Right hindlimb (tissue), 1 donor: ENCODE data around the gene SLC16A4.
A peak's percentile ranks its signal among the peaks of the same experiment; 100 is the strongest.
"Not testable (repeated sequence)": the region's sequence is repeated elsewhere in the genome, so short reads cannot be mapped to it uniquely, and the experiment has no call there.

Experiments
- DNase-seq: peaks from one replicate; pipeline ENCODE4 v3.0.0-alpha.2; 2018

The SLC16A4 gene

GRCh38 chr1:110390692-110391245 is at the start of gene SLC16A4:
TSS of gene SLC16A4 (minus strand) at chr1:110391026. CDS start at chr1:110389323, 1,703 bp downstream.
- DNase-seq, result peak; percentile 54

- not testable (repeated sequence) for DNase-seq
Measured at GRCh38 chr1:110439873-110440272, 49.0 kb upstream of the SLC16A4 start.

GRCh38 chr1:110438893-110439292 is 48.1 kb upstream of the SLC16A4 start:
- no peak for DNase-seq

GRCh38 chr1:110437645-110438299 is 46.9 kb upstream of the SLC16A4 start:
- not testable (repeated sequence) for DNase-seq

GRCh38 chr1:110436635-110437034 is 45.8 kb upstream of the SLC16A4 start:
- no peak for DNase-seq

GRCh38 chr1:110434946-110435345 is 44.1 kb upstream of the SLC16A4 start:
- DNase-seq, result no peak

- DNase-seq, result no peak
Measured at GRCh38 chr1:110433803-110434202, 43.0 kb upstream of the SLC16A4 start.

GRCh38 chr1:110433213-110433612 is 42.4 kb upstream of the SLC16A4 start:
- DNase-seq, result no peak

GRCh38 chr1:110430901-110431300 is 40.1 kb upstream of the SLC16A4 start:
- DNase-seq, result no peak

- no peak for DNase-seq
Measured at GRCh38 chr1:110430366-110430765, 39.5 kb upstream of the SLC16A4 start.

GRCh38 chr1:110428946-110429345 is 38.1 kb upstream of the SLC16A4 start:
- no peak for DNase-seq

- no peak for DNase-seq
Measured at GRCh38 chr1:110426854-110427253, 36.0 kb upstream of the SLC16A4 start.

GRCh38 chr1:110425612-110426152 is 34.9 kb upstream of the SLC16A4 start:
- DNase-seq, result peak; percentile 64

GRCh38 chr1:110424699-110425611 is 34.1 kb upstream of the SLC16A4 start:
- DNase-seq, result peak; percentile 26

GRCh38 chr1:110420874-110421793 is 30.3 kb upstream of the SLC16A4 start:
- no peak for DNase-seq

- DNase-seq, result no peak
Measured at GRCh38 chr1:110420023-110420662, 29.3 kb upstream of the SLC16A4 start.

GRCh38 chr1:110418729-110419128 is 27.9 kb upstream of the SLC16A4 start:
- no peak for DNase-seq

- DNase-seq, result not testable (repeated sequence)
Measured at GRCh38 chr1:110413045-110413444, 22.2 kb upstream of the SLC16A4 start.

GRCh38 chr1:110412576-110412975 is 21.8 kb upstream of the SLC16A4 start:
- DNase-seq, result peak; percentile 48

GRCh38 chr1:110411173-110411735 is 20.4 kb upstream of the SLC16A4 start:
- DNase-seq, result no peak

GRCh38 chr1:110409316-110409715 is 18.5 kb upstream of the SLC16A4 start:
- no peak for DNase-seq
